ENCODE data around the gene TRIM25.

TRIM25 gene

GRCh38 chr17:56866076-56866475 lies 47.8 kb downstream of the TRIM25 start:
- DNase-seq (ENCODE audit: low spot score), result no peak

- peak; percentile 68 for DNase-seq (ENCODE audit: low spot score)
These were observed 49.9 kb downstream of the TRIM25 start for GRCh38 chr17:56863974-56864373.

DNA sequence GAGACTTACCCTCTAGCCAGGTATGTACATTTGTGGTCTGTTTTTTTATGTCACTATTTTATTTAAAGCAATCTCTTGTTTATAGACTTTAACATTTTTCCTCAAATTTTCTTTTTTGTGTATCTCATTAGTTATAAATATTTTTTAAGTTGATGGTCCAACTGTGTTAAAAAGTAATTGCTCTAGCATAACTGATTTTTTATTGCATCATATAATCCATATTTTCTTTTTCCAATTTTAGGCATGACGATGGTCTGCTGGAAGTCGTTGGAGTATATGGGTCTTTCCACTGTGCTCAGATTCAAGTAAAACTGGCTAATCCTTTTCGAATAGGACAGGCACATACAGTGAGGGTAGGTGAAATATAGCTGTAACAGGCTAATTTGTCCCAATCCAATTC lies 52.0 kb downstream of the TRIM25 start:
- no peak for DNase-seq (ENCODE audit: low spot score)

DNA sequence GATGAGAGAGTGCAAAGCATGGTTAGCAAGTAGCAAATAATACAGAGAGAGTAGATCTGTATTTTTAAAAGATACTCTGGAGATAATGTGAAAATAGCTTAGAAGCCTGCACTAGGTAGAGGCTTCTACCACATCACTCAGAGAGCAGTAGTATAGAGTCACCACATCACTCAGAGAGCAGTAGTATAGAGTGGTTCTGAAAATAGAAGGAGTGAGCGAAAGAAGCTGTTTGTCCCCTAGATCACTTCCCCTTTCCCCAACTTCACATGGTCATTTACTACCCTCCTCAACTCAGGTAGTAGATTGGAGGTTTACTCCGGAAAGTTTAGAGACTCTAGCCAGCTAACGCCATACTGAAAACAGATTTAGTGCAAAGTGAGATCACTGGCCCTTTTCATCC lies 62.8 kb downstream of the TRIM25 start:
- no peak for DNase-seq (ENCODE audit: low spot score)

GRCh38 chr17:56850591-56850990 lies 63.3 kb downstream of the TRIM25 start:
- no peak for DNase-seq (ENCODE audit: low spot score)

GRCh38 chr17:56849131-56849530 lies 64.7 kb downstream of the TRIM25 start:
- DNase-seq (ENCODE audit: low spot score), result no peak

DNA sequence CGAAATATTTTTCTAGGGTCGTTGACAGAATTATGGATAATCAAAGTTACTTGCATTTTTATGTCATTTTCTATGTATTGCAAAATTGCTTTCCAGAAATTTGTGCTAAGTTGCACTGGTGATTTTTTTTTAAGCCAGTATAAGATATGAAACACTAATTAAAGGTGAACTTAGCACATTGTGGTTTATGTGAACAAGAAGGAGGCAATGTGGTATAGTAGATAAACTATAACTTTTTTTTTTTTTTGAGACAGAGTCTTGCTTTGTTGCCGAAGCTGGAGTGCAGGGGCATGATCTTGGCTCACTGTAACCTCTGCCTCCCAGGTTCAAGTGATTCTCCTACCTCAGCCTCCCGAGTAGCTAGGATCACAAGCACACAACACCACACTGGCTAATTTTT lies 66.7 kb downstream of the TRIM25 start:
- no peak for DNase-seq (ENCODE audit: low spot score)

DNA sequence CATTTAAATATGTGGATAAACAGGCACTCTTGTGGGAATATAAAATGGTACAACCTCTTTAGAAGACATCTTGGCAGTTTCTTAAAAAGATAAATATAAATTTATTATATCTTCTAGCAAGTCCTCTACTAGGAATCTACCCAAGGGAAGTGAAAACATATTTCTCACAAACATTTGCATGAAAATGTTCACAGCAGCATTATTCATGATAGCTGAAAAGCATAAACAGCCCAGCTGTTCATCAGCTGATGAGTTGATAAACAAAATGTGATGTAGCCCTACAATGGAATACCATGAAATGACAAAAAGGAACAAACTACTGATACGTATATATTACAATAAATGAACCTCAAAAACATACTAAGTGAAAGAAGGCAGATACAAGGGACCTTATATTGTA lies 67.9 kb downstream of the TRIM25 start:
- no peak for DNase-seq (ENCODE audit: low spot score)

- DNase-seq (ENCODE audit: low spot score), result no peak
These were observed 71.3 kb downstream of the TRIM25 start for GRCh38 chr17:56842577-56842976.

DNA sequence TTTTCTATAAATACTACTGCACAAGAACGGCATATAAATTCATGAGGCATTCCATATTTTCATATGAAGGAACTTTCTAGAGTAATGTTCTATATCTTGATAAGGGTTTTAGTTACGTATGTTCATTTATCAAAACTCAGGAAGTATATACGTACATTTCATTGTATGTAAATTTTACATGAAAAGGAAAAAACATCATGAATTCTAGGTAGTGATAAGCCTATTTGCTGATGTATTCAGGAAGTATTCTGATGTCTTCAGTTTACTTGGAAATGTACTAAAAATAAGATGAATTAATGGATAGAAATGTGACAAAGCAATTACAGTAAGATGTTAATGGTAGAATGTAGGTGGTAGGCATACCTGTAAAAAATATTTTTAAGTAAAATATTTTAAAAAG lies 75.2 kb downstream of the TRIM25 start:
- no peak for DNase-seq (ENCODE audit: low spot score)
